ENCODE measurements around the gene DUSP22. TPM values are rescaled to one million over a fixed set of nuclear protein-coding genes. Genes with fewer than 3 reads are reported as not detected.
A peak's percentile ranks its signal among the peaks of the same experiment; 100 is the strongest.

Gene DUSP22
- polyA plus RNA-seq, 3 donors: 107 to 120 (median 117) TPM

- no peak for TF ChIP-seq CTCF (IDR thresholded peaks at IDR 0.05)
- Histone ChIP-seq H3K36me3 (replicated peaks in 1 of 2; ENCODE audit: control insufficient read depth in 1 of 2, insufficient read depth in 2 of 2, low read length in 2 of 2) (peaks cover 17 to 37% of the 10 kb centered on the region in 2 donors), H3K79me2 (ENCODE audit: insufficient read depth, low read length) (peaks cover 29% of the 10 kb centered on the region), H3K4me2 (replicated peaks; ENCODE audit: extremely low read depth, low read length, poor library complexity, severe bottlenecking) (no peak overlapping the region), H4K20me1 (ENCODE audit: insufficient read depth, low read length) (peaks cover 3% of the 10 kb centered on the region), H3K27ac (ENCODE audit: low read depth in 1 of 2, low read length in 2 of 2) (no peak overlapping the region), H3K4me3 (replicated peaks in 1 of 3; ENCODE audit: low read depth in 2 of 3, low read length in 3 of 3) (no peak overlapping the region), H3K27me3 (ENCODE audit: control insufficient read depth in 2 of 2, insufficient read depth in 2 of 2, low read length in 2 of 2) (no peaks in the 10 kb centered on the region), H3K9me3 (replicated peaks in 1 of 2; ENCODE audit: control insufficient read depth in 1 of 2, insufficient read depth in 1 of 2, low read length in 2 of 2) (no peaks in the 10 kb centered on the region), H3K4me1 (ENCODE audit: control insufficient read depth in 1 of 2, insufficient read depth in 2 of 2, low read length in 2 of 2) (peaks cover 47 to 55% of the 10 kb centered on the region in 2 donors), H3K9ac (ENCODE audit: insufficient read depth, low read length, poor library complexity, severe bottlenecking) (no peak overlapping the region), H2AFZ (ENCODE audit: insufficient read depth, low read depth, low read length, poor library complexity, severe bottlenecking) (no peak overlapping the region)
- intact Hi-C loops (cut with micrococcal nuclease): no loop called here
- H3K9me3 Mint-ChIP-seq: peaks cover 0 to 10% (median 0%) of the 10 kb centered on the region in 7 donors
- H3K36me3 Mint-ChIP-seq: peaks cover 10 to 11% of the 10 kb centered on the region in 2 donors
- no peak for DNase-seq
- H3K4me1 Mint-ChIP-seq: peaks cover 38% of the 10 kb centered on the region
- no peak overlapping the region for H3K4me3 Mint-ChIP-seq
- H3K27ac Mint-ChIP-seq: peak overlapping the region in 1 of 7 donors; percentile 25
- peaks cover 0 to 2% (median 0%) of the 10 kb centered on the region in 3 donors for H3K27me3 Mint-ChIP-seq (ENCODE audit: low read depth in 3 of 3)
- 83% methylated on average over 7 of the region's 10 CpGs for WGBS (ENCODE audit: insufficient coverage)
Measured at GRCh38 chr6:308307-308706, 16.0 kb downstream of the DUSP22 start.

GRCh38 chr6:308768-309167, 16.5 kb downstream of the DUSP22 start:
- no peaks in the 10 kb centered on the region for H3K27me3 ChIP-seq (ENCODE audit: control insufficient read depth in 2 of 2, insufficient read depth in 2 of 2, low read length in 2 of 2)
- Mint-ChIP-seq H3K36me3 (peaks cover 10 to 11% of the 10 kb centered on the region in 2 donors), H3K4me3 (no peak overlapping the region), H3K9me3 (peaks cover 0 to 10% (median 0%) of the 10 kb centered on the region in 7 donors), H3K4me1 (peaks cover 43% of the 10 kb centered on the region), H3K27me3 (ENCODE audit: low read depth in 3 of 3) (peaks cover 0 to 2% (median 0%) of the 10 kb centered on the region in 3 donors), H3K27ac (peak overlapping the region in 2 of 7 donors; percentile 27 to 47)
- H3K9me3 ChIP-seq (replicated peaks in 1 of 2; ENCODE audit: control insufficient read depth in 1 of 2, insufficient read depth in 1 of 2, low read length in 2 of 2): no peaks in the 10 kb centered on the region
- no peak overlapping the region for H3K4me2 ChIP-seq (replicated peaks; ENCODE audit: extremely low read depth, low read length, poor library complexity, severe bottlenecking)
- peaks cover 51 to 60% of the 10 kb centered on the region in 2 donors for H3K4me1 ChIP-seq (ENCODE audit: control insufficient read depth in 1 of 2, insufficient read depth in 2 of 2, low read length in 2 of 2)
- no peak overlapping the region for H3K27ac ChIP-seq (ENCODE audit: low read depth in 1 of 2, low read length in 2 of 2)
- no peak overlapping the region for H2AFZ ChIP-seq (ENCODE audit: insufficient read depth, low read depth, low read length, poor library complexity, severe bottlenecking)
- intact Hi-C loops (cut with micrococcal nuclease): no loop called here
- H3K4me3 ChIP-seq (replicated peaks in 1 of 3; ENCODE audit: low read depth in 2 of 3, low read length in 3 of 3): no peak overlapping the region
- 81% methylated on average over 8 of the region's 8 CpGs for WGBS (ENCODE audit: insufficient coverage)
- H3K79me2 ChIP-seq (ENCODE audit: insufficient read depth, low read length): peaks cover 31% of the 10 kb centered on the region
- no peak overlapping the region for H3K9ac ChIP-seq (ENCODE audit: insufficient read depth, low read length, poor library complexity, severe bottlenecking)
- H4K20me1 ChIP-seq (ENCODE audit: insufficient read depth, low read length): no peaks in the 10 kb centered on the region
- peaks cover 17 to 34% of the 10 kb centered on the region in 2 donors for H3K36me3 ChIP-seq (replicated peaks in 1 of 2; ENCODE audit: control insufficient read depth in 1 of 2, insufficient read depth in 2 of 2, low read length in 2 of 2)
- no peak for TF ChIP-seq CTCF (IDR thresholded peaks at IDR 0.05)
- no peak for DNase-seq

All from CD14-positive monocyte (primary cell).